ENCODE measurements around the gene RNF224.

- TF ChIP-seq, protein P1, sequence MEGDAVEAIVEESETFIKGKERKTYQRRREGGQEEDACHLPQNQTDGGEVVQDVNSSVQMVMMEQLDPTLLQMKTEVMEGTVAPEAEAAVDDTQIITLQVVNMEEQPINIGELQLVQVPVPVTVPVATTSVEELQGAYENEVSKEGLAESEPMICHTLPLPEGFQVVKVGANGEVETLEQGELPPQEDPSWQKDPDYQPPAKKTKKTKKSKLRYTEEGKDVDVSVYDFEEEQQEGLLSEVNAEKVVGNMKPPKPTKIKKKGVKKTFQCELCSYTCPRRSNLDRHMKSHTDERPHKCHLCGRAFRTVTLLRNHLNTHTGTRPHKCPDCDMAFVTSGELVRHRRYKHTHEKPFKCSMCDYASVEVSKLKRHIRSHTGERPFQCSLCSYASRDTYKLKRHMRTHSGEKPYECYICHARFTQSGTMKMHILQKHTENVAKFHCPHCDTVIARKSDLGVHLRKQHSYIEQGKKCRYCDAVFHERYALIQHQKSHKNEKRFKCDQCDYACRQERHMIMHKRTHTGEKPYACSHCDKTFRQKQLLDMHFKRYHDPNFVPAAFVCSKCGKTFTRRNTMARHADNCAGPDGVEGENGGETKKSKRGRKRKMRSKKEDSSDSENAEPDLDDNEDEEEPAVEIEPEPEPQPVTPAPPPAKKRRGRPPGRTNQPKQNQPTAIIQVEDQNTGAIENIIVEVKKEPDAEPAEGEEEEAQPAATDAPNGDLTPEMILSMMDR (conservative IDR thresholded peaks at IDR 0.05; ENCODE audit: low read depth, low read length) = no peak
- no peak for TF ChIP-seq EZH2 (IDR thresholded peaks at IDR 0.05; ENCODE audit: borderline replicate concordance, low read depth, low read length, poor library complexity, severe bottlenecking)
Observed at GRCh38 chr9:137186385-137186784, 40.9 kb upstream of the RNF224 start.

All from A673 (cell line).